ENCODE measurements around the gene MMP26.
"Not testable (repeated sequence)": the region's sequence is repeated elsewhere in the genome, so short reads cannot be mapped to it uniquely, and the experiment has no call there.

MMP26 gene

DNA sequence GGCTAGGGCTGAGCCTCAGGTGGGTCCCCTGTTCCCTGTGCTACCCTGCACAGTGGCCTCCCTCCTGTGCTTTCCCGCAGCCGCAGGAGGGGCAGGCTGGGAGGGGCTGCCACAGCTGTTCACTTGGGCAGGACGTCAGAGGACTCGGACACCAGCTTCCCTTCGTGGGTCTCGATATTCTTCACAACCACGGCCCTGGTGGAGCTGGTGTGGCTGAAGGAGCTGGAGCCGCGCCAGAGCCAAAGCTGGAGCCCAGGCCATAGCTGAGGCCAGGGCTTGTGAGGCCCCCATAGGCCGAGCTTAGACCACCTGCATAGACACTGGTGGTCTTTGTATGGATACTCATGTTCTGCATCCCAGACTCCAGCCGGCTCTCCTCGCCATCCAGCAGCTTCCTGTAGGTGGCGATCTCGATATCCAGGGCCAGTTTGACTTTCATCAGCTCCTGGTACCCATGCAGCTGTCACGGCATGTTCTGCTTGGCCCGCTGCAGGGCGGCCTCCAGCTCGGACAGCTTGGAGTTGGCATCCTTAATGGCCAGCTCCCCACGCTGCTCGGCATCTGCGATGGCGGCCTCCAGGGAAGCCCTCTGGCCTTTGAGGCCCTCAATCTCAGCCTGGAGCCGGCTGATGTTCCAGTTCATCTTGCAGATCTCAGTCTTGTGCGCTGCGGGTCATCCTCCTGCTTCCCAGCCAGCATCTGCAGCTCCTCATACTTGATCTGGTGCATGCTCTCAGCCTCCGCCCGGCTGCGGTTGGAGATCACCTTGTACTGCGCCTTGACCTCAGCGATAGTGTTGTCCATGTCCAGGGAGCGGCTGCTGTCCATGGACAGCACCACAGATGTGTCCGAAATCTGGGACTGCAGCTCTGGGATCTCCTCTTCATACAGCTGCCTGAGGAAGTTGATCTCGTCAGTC, 18.3 kb downstream of the MMP26 start:
- DNase-seq, result not testable (repeated sequence)

DNA sequence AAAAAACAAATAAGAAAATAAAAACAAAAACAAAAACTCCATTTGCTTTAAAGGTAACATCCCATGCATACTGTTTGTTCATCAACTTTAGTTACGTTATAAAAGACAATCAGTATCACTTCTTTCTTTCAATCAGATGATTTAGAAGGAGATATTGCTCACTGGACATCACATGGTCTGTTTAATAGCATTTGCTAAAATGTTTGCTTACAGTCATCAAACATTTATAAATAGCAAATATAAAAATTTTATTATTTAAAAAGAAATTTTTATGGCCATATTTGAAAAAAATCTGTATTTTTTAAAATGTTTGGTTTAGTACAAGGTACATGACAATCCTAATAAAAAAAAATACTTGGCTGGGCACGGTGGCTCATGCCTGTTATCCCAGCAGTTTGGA, 22.6 kb downstream of the MMP26 start:
- DNase-seq, result no peak

GRCh38 chr11:4740735-4741134, 36.2 kb downstream of the MMP26 start:
- no peak for DNase-seq

DNA sequence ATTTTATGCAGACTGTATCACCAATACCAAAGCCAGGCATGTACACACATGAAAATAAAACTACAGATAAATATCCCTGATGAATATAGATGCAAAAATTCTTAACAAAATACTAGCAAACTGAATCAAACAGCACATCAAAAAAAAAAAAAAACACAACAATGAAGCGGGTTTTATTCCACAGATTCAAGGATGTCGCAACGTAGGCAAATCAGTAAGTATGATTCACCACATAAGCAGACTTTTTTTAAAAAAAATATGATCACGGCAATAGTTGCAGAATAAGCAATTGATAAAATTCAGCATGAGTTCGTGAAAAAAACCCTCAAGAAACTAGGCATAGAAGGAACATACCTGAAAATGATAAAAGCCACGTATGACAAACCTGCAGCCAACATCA, 43.9 kb downstream of the MMP26 start:
- DNase-seq, result no peak

GRCh38 chr11:4751201-4751600, 46.6 kb downstream of the MMP26 start:
- no peak for DNase-seq

Data from fibroblast of skin of back (primary cell).